Measurements from ENCODE around the gene TMEM138. TPM values are rescaled to one million over a fixed set of nuclear protein-coding genes. Genes with fewer than 3 reads are reported as not detected.

The TMEM138 gene
- total and polyA plus RNA-seq, 2 of the 13 experiments (the other 11 are each of a cell fraction or from before 2014, with no cell fraction given) = 43.5 to 61.0 TPM

GRCh38 chr11:61332797-61333549 lies 29.2 kb upstream of the TMEM138 start, which contains the start of the genes DDB1 and TKFC (continued):
- peak; percentile 82; the same call in 1 of the 2 replicates for TF ChIP-seq ZBTB2 (CRISPR knock-in tag; IDR thresholded peaks at IDR 0.05; ENCODE audit: low read depth)
- 0 out of 2 replicates have a peak, but pooled peaks have one; percentile 62 for TF ChIP-seq GTF2F1 (IDR thresholded peaks at IDR 0.05; ENCODE audit: low read length)
- TF ChIP-seq ZSCAN12 (CRISPR knock-in tag; IDR thresholded peaks at IDR 0.05) = no peak
- TF ChIP-seq, protein P1, sequence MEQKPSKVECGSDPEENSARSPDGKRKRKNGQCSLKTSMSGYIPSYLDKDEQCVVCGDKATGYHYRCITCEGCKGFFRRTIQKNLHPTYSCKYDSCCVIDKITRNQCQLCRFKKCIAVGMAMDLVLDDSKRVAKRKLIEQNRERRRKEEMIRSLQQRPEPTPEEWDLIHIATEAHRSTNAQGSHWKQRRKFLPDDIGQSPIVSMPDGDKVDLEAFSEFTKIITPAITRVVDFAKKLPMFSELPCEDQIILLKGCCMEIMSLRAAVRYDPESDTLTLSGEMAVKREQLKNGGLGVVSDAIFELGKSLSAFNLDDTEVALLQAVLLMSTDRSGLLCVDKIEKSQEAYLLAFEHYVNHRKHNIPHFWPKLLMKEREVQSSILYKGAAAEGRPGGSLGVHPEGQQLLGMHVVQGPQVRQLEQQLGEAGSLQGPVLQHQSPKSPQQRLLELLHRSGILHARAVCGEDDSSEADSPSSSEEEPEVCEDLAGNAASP (CRISPR knock-in tag; IDR thresholded peaks at IDR 0.05; ENCODE audit: borderline replicate concordance) = peak; percentile 81
- peak; percentile 91 for TF ChIP-seq POLR2AphosphoS5 (IDR thresholded peaks at IDR 0.05; ENCODE audit: low read depth, low read length)
- TF ChIP-seq HHEX (CRISPR knock-in tag; IDR thresholded peaks at IDR 0.05) = no peak
- peak; percentile 83 to 90 for TF ChIP-seq HMGXB4 (CRISPR knock-in tag; IDR thresholded peaks at IDR 0.05; ENCODE audit: borderline replicate concordance in 1 of 2, low read depth in 1 of 2)
- peak; percentile 97 for TF ChIP-seq MYC (CRISPR knock-in tag; IDR thresholded peaks at IDR 0.05; ENCODE audit: borderline replicate concordance)
- TF ChIP-seq, protein P2, sequence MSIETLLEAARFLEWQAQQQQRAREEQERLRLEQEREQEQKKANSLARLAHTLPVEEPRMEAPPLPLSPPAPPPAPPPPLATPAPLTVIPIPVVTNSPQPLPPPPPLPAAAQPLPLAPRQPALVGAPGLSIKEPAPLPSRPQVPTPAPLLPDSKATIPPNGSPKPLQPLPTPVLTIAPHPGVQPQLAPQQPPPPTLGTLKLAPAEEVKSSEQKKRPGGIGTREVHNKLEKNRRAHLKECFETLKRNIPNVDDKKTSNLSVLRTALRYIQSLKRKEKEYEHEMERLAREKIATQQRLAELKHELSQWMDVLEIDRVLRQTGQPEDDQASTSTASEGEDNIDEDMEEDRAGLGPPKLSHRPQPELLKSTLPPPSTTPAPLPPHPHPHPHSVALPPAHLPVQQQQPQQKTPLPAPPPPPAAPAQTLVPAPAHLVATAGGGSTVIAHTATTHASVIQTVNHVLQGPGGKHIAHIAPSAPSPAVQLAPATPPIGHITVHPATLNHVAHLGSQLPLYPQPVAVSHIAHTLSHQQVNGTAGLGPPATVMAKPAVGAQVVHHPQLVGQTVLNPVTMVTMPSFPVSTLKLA (IDR thresholded peaks at IDR 0.05) = peak; percentile 36
- no peak for TF ChIP-seq ATRX (CRISPR knock-in tag; IDR thresholded peaks at IDR 0.05; ENCODE audit: borderline replicate concordance)
- TF ChIP-seq, protein P3, sequence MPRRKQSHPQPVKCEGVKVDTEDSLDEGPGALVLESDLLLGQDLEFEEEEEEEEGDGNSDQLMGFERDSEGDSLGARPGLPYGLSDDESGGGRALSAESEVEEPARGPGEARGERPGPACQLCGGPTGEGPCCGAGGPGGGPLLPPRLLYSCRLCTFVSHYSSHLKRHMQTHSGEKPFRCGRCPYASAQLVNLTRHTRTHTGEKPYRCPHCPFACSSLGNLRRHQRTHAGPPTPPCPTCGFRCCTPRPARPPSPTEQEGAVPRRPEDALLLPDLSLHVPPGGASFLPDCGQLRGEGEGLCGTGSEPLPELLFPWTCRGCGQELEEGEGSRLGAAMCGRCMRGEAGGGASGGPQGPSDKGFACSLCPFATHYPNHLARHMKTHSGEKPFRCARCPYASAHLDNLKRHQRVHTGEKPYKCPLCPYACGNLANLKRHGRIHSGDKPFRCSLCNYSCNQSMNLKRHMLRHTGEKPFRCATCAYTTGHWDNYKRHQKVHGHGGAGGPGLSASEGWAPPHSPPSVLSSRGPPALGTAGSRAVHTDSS (CRISPR knock-in tag; conservative IDR thresholded peaks at IDR 0.05) = no peak
- no peak; the same call in 1 of the 2 replicates for TF ChIP-seq ZNF567 (CRISPR knock-in tag; IDR thresholded peaks at IDR 0.05; ENCODE audit: borderline replicate concordance)
- no peak for TF ChIP-seq ZNF562 (CRISPR knock-in tag; IDR thresholded peaks at IDR 0.05; ENCODE audit: borderline replicate concordance)
- no peak for TF ChIP-seq SMARCC2 (IDR thresholded peaks at IDR 0.05)
- TF ChIP-seq ATF7-NPFF (CRISPR knock-in tag; IDR thresholded peaks at IDR 0.05; ENCODE audit: low read depth) = peak; percentile 94
- TF ChIP-seq, protein P4, sequence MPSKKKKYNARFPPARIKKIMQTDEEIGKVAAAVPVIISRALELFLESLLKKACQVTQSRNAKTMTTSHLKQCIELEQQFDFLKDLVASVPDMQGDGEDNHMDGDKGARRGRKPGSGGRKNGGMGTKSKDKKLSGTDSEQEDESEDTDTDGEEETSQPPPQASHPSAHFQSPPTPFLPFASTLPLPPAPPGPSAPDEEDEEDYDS (CRISPR knock-in tag; IDR thresholded peaks at IDR 0.05) = peak; percentile 83
- peak; percentile 39; the same call in 1 of the 2 replicates for TF ChIP-seq ZZZ3 (CRISPR knock-in tag; IDR thresholded peaks at IDR 0.05; ENCODE audit: borderline replicate concordance)
- TF ChIP-seq NFYC (CRISPR knock-in tag; IDR thresholded peaks at IDR 0.05) = peak; percentile 58
- TF ChIP-seq ZFP1 (CRISPR knock-in tag; IDR thresholded peaks at IDR 0.05) = peak; percentile 67
- peak; percentile 37; the same call in 1 of the 2 replicates for TF ChIP-seq CREM (IDR thresholded peaks at IDR 0.05)
- TF ChIP-seq CREM (CRISPR knock-in tag; IDR thresholded peaks at IDR 0.05) = no peak
- TF ChIP-seq SNRNP70 (IDR thresholded peaks at IDR 0.05; ENCODE audit: low read depth, low read length) = no peak
